ENCODE measurements around the gene ZBTB7B. TPM values are rescaled to one million over a fixed set of nuclear protein-coding genes. Genes with fewer than 3 reads are reported as not detected.
A peak's percentile ranks its signal among the peaks of the same experiment; 100 is the strongest.

Gene ZBTB7B
- total and polyA plus RNA-seq, 9 of the 15 experiments (the other 6 are each of a cell fraction or from before 2014, with no cell fraction given) = 0.04 to 46.5 (median 15.2) TPM

GRCh38 chr1:155064111-155064831 is 61.7 kb downstream of the ZBTB7B start (continued):
- TF ChIP-seq, protein P1, sequence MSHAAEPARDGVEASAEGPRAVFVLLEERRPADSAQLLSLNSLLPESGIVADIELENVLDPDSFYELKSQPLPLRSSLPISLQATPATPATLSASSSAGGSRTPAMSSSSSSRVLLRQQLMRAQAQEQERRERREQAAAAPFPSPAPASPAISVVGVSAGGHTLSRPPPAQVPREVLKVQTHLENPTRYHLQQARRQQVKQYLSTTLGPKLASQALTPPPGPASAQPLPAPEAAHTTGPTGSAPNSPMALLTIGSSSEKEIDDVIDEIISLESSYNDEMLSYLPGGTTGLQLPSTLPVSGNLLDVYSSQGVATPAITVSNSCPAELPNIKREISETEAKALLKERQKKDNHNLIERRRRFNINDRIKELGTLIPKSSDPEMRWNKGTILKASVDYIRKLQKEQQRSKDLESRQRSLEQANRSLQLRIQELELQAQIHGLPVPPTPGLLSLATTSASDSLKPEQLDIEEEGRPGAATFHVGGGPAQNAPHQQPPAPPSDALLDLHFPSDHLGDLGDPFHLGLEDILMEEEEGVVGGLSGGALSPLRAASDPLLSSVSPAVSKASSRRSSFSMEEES (CRISPR knock-in tag; IDR thresholded peaks at IDR 0.05) = peak; percentile 53
- TF ChIP-seq ZNF57 (CRISPR knock-in tag; IDR thresholded peaks at IDR 0.05) (no peak), EWSR1 (IDR thresholded peaks at IDR 0.05; ENCODE audit: borderline replicate concordance, low read depth, partially characterized antibody) (no peak), JUN (IDR thresholded peaks at IDR 0.05; ENCODE audit: borderline replicate concordance, low read depth, low read length) (no peak), JUN (CRISPR knock-in tag; IDR thresholded peaks at IDR 0.05; ENCODE audit: borderline replicate concordance) (no peak), EZH2 (IDR thresholded peaks at IDR 0.05; ENCODE audit: borderline replicate concordance, low read depth, low read length) (no peak), ZNF232 (CRISPR knock-in tag; IDR thresholded peaks at IDR 0.05) (no peak), HNRNPH1 (optimal IDR thresholded peaks at IDR 0.05; ENCODE audit: low read depth, low read length) (no peak), PHB2 (IDR thresholded peaks at IDR 0.05; ENCODE audit: low read depth) (no peak), ZNF347 (CRISPR knock-in tag; IDR thresholded peaks at IDR 0.05; ENCODE audit: low read depth) (no peak), ZNF124 (CRISPR knock-in tag; IDR thresholded peaks at IDR 0.05) (no peak), SMAD2 (IDR thresholded peaks at IDR 0.05; ENCODE audit: low read depth, low read length) (no peak), BACH1 (tag; IDR thresholded peaks at IDR 0.05) (no peak), SNIP1 (IDR thresholded peaks at IDR 0.05; ENCODE audit: low read depth) (no peak), CBX1 (IDR thresholded peaks at IDR 0.05; ENCODE audit: low read depth) (peak; percentile 92; the same call in 1 of the 2 replicates), SMARCA5 (IDR thresholded peaks at IDR 0.05) (peak; percentile 97), STAT5A (IDR thresholded peaks at IDR 0.05; ENCODE audit: borderline replicate concordance, low read length) (no peak), POLR2H (tag; IDR thresholded peaks at IDR 0.05; ENCODE audit: low read depth) (no peak), ZNF707 (CRISPR knock-in tag; conservative IDR thresholded peaks at IDR 0.05) (no peak), ZNF79 (CRISPR knock-in tag; IDR thresholded peaks at IDR 0.05; ENCODE audit: low read depth) (no peak), EP300 (IDR thresholded peaks at IDR 0.05; ENCODE audit: low read length) (no peak), ZFP1 (CRISPR knock-in tag; IDR thresholded peaks at IDR 0.05) (no peak), PML (IDR thresholded peaks at IDR 0.05; ENCODE audit: low read length) (no peak), U2AF2 (optimal IDR thresholded peaks at IDR 0.05; ENCODE audit: low read depth, low read length) (no peak)
- TF ChIP-seq, protein P2, sequence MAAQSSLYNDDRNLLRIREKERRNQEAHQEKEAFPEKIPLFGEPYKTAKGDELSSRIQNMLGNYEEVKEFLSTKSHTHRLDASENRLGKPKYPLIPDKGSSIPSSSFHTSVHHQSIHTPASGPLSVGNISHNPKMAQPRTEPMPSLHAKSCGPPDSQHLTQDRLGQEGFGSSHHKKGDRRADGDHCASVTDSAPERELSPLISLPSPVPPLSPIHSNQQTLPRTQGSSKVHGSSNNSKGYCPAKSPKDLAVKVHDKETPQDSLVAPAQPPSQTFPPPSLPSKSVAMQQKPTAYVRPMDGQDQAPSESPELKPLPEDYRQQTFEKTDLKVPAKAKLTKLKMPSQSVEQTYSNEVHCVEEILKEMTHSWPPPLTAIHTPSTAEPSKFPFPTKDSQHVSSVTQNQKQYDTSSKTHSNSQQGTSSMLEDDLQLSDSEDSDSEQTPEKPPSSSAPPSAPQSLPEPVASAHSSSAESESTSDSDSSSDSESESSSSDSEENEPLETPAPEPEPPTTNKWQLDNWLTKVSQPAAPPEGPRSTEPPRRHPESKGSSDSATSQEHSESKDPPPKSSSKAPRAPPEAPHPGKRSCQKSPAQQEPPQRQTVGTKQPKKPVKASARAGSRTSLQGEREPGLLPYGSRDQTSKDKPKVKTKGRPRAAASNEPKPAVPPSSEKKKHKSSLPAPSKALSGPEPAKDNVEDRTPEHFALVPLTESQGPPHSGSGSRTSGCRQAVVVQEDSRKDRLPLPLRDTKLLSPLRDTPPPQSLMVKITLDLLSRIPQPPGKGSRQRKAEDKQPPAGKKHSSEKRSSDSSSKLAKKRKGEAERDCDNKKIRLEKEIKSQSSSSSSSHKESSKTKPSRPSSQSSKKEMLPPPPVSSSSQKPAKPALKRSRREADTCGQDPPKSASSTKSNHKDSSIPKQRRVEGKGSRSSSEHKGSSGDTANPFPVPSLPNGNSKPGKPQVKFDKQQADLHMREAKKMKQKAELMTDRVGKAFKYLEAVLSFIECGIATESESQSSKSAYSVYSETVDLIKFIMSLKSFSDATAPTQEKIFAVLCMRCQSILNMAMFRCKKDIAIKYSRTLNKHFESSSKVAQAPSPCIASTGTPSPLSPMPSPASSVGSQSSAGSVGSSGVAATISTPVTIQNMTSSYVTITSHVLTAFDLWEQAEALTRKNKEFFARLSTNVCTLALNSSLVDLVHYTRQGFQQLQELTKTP (IDR thresholded peaks at IDR 0.05; ENCODE audit: low read depth in 1 of 2, partially characterized antibody in 2 of 2) = peak in 1 of 2 experiments; percentile 21

All from K562 (cell line).